ENCODE results near the gene GAMT.

The GAMT gene

DNA sequence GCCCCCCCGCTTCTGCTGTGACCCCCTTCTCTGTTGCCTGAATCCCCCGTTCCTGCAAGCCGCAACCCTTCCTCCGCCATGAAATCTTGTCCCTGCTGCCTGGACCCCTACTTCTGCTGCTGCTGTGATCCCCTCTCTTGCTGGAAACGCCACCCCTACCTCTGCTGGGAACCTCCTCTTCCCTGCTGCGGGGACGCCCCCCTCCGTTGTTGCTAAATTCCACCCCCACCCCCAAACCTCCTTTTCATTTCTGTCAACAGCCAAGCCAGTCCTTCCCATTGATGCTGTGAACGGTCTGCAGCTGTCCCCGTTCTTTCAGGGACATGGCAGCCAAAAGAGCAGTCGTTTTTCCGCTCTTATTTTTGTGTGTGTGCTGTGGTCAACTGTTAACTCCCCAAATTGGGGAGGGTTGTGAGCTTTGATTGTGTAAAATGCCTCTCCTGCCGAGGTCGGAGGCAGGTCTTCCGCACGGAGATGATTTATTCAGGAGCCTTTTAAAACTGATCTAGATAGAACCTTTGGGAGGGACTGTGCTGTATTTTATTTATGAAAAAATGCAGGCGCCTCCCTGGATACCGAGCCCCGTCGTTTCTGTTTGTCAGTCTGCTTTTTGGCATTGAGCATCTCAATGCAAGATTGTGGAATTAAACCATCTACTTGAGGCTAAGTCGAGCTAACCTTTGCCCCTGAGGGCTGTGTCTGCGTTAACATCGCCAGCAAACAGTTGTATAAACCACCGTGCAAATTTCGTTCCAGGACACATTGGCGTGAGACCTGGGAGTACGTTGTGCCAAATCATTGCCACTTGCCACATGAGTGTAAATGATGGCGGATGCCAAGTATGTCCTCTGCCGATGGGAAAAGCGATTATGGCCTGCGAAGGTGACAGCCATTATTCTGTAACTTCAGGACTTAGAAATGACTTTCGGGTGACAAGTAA is 45.5 kb downstream of the GAMT start:
- Histone ChIP-seq H3F3A (ENCODE audit: low read depth) (no peaks in the 10 kb centered on the region), H3K36me3 (ENCODE audit: insufficient read depth, low read length) (no peaks in the 10 kb centered on the region; the same call in 1 of the 2 replicates), H3K9ac (ENCODE audit: low read depth, low read length, poor library complexity, severe bottlenecking) (peak overlapping the region; percentile 92), H3K4me1 (ENCODE audit: insufficient read depth, low read length, poor library complexity, severe bottlenecking) (peaks cover 26% of the 10 kb centered on the region), H2AFZ (ENCODE audit: low read length) (no peak overlapping the region), H3K27me3 (ENCODE audit: insufficient read depth, low read length, poor library complexity, severe bottlenecking) (no peaks in the 10 kb centered on the region), H3K4me3 (ENCODE audit: low read length, poor library complexity, severe bottlenecking) (peak overlapping the region; percentile 96), H3K9me3 (ENCODE audit: insufficient read depth, low read depth, low read length) (no peaks in the 10 kb centered on the region), H3K4me2 (ENCODE audit: low read depth, low read length, poor library complexity, severe bottlenecking) (peak overlapping the region; percentile 80), H4K20me1 (ENCODE audit: insufficient read depth, low read length, poor library complexity, severe bottlenecking) (no peaks in the 10 kb centered on the region), H3K9me2 (replicated peaks; ENCODE audit: low read depth, low read length) (no peaks in the 10 kb centered on the region), H3K79me2 (ENCODE audit: insufficient read depth, low read length) (peaks cover 43% of the 10 kb centered on the region; the same call in 1 of the 2 replicates)
- TF ChIP-seq, protein P1, sequence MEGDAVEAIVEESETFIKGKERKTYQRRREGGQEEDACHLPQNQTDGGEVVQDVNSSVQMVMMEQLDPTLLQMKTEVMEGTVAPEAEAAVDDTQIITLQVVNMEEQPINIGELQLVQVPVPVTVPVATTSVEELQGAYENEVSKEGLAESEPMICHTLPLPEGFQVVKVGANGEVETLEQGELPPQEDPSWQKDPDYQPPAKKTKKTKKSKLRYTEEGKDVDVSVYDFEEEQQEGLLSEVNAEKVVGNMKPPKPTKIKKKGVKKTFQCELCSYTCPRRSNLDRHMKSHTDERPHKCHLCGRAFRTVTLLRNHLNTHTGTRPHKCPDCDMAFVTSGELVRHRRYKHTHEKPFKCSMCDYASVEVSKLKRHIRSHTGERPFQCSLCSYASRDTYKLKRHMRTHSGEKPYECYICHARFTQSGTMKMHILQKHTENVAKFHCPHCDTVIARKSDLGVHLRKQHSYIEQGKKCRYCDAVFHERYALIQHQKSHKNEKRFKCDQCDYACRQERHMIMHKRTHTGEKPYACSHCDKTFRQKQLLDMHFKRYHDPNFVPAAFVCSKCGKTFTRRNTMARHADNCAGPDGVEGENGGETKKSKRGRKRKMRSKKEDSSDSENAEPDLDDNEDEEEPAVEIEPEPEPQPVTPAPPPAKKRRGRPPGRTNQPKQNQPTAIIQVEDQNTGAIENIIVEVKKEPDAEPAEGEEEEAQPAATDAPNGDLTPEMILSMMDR (conservative IDR thresholded peaks at IDR 0.05; ENCODE audit: low read length) = no peak
- TF ChIP-seq EZH2phosphoT487 (IDR thresholded peaks at IDR 0.05; ENCODE audit: borderline replicate concordance) = no peak

DNA sequence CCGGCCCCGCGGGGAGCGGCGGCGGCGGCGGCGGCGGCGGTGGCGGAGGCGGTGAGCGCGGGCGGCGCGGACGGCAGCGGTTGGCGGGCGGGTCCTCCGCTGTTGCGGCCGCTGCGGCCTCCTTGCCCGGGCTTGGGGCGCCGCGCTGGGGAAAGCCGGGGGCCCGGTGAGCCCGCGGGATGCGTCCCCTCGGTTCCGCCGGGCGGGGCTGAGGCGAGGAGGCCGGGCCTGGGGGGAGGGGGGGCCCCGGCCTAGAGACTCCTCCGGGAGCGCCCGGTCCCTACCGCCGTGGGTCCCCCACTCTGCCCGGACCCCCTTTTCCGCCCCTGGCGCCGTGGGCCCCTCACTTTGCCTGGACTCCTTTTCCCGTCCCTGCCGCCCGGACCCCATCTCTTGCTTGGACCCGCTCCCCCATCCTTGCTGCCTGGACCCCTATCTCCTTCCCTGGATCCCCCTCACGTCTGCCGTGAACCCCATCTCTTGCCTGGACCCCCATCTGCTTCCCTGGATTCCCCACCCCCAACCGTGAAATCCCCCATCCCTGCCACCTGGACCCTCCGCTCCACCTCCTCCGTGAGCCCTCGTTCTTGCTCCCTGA is 46.3 kb downstream of the GAMT start:
- H2AFZ ChIP-seq (ENCODE audit: low read length) = peak overlapping the region; percentile 45; the same call in 1 of the 2 replicates
- H3K9ac ChIP-seq (ENCODE audit: low read depth, low read length, poor library complexity, severe bottlenecking) = peak overlapping the region; percentile 92
- peaks cover 38% of the 10 kb centered on the region; the same call in 1 of the 2 replicates for H3K79me2 ChIP-seq (ENCODE audit: insufficient read depth, low read length)
- H3K4me1 ChIP-seq (ENCODE audit: insufficient read depth, low read length, poor library complexity, severe bottlenecking) = peaks cover 25% of the 10 kb centered on the region
- no peaks in the 10 kb centered on the region for H4K20me1 ChIP-seq (ENCODE audit: insufficient read depth, low read length, poor library complexity, severe bottlenecking)
- H3K36me3 ChIP-seq (ENCODE audit: insufficient read depth, low read length) = no peaks in the 10 kb centered on the region; the same call in 1 of the 2 replicates
- H3F3A ChIP-seq (ENCODE audit: low read depth) = no peaks in the 10 kb centered on the region
- no peaks in the 10 kb centered on the region for H3K9me3 ChIP-seq (ENCODE audit: insufficient read depth, low read depth, low read length)
- peak overlapping the region; percentile 96 for H3K4me3 ChIP-seq (ENCODE audit: low read length, poor library complexity, severe bottlenecking)
- no peak for TF ChIP-seq EZH2phosphoT487 (IDR thresholded peaks at IDR 0.05; ENCODE audit: borderline replicate concordance)
- TF ChIP-seq, protein P1 (conservative IDR thresholded peaks at IDR 0.05; ENCODE audit: low read length) = no peak
- no peaks in the 10 kb centered on the region for H3K27me3 ChIP-seq (ENCODE audit: insufficient read depth, low read length, poor library complexity, severe bottlenecking)
- H3K9me2 ChIP-seq (replicated peaks; ENCODE audit: low read depth, low read length) = no peaks in the 10 kb centered on the region
- H3K4me2 ChIP-seq (ENCODE audit: low read depth, low read length, poor library complexity, severe bottlenecking) = peak overlapping the region; percentile 80

DNA sequence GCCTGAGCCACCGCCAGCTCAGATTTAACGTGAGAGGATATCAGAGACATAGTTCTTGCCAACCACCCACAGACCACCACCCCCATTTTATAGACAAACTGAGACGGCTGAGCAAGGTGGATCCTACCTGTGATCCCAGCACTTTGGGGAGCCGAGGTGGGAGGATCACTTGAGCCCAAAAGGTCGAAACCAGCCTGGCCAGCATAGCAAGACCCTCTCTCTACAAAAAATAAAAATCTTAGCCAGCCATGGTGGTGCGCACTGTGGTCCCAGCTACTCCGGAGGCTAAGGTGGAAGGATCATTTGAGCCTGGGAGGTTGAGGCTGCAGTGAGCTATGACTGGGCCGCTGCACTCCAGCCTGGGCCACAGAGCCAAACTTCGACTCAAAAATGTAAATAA is 48.2 kb downstream of the GAMT start:
- Histone ChIP-seq H3K9ac (ENCODE audit: low read depth, low read length, poor library complexity, severe bottlenecking) (no peak overlapping the region), H3K36me3 (ENCODE audit: insufficient read depth, low read length) (no peaks in the 10 kb centered on the region; the same call in 1 of the 2 replicates), H3K4me3 (ENCODE audit: low read length, poor library complexity, severe bottlenecking) (no peak overlapping the region), H3K79me2 (ENCODE audit: insufficient read depth, low read length) (peaks cover 31% of the 10 kb centered on the region; the same call in 1 of the 2 replicates), H3K27me3 (ENCODE audit: insufficient read depth, low read length, poor library complexity, severe bottlenecking) (no peaks in the 10 kb centered on the region), H3F3A (ENCODE audit: low read depth) (no peaks in the 10 kb centered on the region), H3K9me2 (replicated peaks; ENCODE audit: low read depth, low read length) (no peaks in the 10 kb centered on the region), H3K4me1 (ENCODE audit: insufficient read depth, low read length, poor library complexity, severe bottlenecking) (peaks cover 22% of the 10 kb centered on the region), H3K4me2 (ENCODE audit: low read depth, low read length, poor library complexity, severe bottlenecking) (peak overlapping the region; percentile 90), H4K20me1 (ENCODE audit: insufficient read depth, low read length, poor library complexity, severe bottlenecking) (no peaks in the 10 kb centered on the region), H3K9me3 (ENCODE audit: insufficient read depth, low read depth, low read length) (no peaks in the 10 kb centered on the region), H2AFZ (ENCODE audit: low read length) (no peak overlapping the region)
- TF ChIP-seq, protein P1 (conservative IDR thresholded peaks at IDR 0.05; ENCODE audit: low read length) = no peak
- TF ChIP-seq EZH2phosphoT487 (IDR thresholded peaks at IDR 0.05; ENCODE audit: borderline replicate concordance) = no peak
